Measurements from ENCODE around the gene PEMT. TPM values are rescaled to one million over a fixed set of nuclear protein-coding genes. Genes with fewer than 3 reads are reported as not detected.
A peak's percentile ranks its signal among the peaks of the same experiment; 100 is the strongest.

Gene PEMT
- total RNA-seq, 1 donor from 2014 or later, result 15.3 TPM

DNA sequence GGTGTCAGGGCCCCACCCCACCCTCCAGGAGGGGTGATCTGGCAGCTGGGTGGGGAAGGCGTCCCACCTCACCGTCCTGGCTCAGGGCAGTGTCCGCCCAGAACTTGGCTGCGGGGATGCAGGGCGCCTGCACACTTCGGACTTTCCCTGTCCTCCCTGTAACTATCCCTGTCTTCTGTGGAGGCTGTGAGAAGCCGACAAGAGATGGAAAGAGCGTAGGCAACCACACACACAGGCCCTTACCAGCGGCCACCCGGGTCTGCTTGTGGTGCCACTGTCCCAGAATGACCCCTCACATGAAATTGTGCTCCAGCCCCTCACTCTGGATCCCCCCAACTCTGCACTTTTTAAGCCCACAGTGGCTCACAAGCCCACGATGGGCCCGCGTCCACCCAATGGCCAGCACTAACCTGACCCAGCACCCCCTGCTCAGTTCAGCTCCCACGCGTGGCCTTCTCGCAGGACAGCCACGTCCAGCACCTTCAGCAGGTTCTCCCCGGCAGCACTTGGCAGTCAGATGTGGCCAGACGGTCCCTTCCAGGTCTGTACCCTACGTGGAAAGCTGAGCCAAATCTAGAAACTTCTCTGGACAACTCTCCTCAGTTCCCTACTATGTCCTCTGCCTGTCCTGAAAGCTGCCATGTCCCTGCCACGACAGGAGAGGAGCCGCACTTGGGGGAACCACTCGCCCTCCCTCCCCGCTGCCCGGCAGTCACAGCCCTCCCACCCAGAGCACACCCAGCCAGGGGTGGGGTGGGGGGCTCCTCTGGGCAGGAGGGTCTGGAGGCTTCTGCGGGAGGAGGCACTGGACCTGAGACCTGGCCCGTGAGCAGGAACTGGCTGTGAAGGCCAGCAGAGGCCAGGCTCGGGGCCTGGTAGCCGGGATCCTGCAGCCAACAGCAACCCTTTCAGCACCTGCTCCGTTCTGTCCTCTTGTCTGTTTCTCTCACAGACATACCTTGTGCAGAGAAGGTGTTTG lies 38.0 kb downstream of the PEMT start:
- DNase-seq, result no peak

DNA sequence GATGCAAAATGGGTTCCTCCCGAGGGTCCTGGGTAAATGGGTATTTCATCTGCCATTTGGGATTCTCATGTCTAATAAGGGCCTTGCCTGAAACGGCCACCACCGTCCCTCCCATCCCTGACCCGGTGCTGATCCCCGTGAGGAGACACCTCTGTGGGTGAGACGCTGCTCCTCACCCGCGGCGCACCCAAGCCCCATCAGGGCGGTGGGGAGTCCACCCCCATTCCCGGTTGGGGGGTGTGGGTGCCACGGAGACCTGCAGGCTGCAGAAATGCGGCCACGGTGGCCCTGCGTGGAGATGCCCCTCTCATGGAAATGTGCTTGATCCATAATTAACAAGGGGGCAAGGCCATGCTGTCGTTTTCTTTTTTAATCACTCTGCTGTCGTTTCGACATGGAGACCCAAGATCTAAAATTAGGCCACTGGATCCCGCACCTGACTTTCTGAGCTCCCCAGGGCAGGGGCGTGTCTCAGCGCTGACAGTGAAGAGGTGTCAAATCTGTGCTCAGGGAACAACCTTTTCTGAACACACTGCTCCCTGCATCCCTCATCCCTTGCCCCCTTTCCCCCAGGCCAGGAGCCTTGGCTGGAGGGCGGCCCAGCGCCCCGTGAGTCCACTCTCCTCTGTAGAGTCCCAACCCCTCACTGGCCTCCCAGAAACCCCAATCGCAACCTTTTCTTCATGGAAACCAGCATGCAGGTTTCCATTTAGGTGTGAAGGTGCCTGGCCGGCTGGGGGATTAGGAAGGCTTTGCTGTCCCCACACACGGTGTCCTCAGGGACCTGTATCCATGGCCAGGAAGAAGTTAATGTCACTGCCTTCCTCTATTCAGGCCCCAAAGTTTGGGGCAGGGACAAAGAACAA lies 38.9 kb downstream of the PEMT start:
- DNase-seq, result no peak

- no peak for DNase-seq
These were observed 40.1 kb downstream of the PEMT start for GRCh38 chr17:17551361-17551760.

- no peak for DNase-seq
These were observed 41.7 kb downstream of the PEMT start for GRCh38 chr17:17549732-17550366.

DNA sequence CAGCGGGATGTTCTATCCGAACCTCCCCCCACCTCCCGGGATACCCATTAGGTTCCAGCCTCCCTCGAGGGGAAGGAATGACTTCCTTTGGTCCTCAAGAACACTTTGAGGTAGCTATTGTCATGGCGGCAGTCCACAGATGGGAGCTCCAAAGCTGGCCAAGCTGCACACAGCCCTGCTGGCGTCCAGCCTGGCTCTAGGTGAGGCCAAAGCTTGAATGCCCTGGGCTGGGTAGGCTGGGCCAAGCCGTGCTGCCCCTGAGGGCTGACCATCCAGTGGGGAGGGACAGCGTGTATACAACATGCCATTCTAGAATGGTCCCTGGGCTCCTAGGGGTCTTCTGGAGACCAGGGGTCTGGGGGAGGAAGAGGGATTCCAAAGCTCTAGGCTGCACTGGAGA lies 43.5 kb downstream of the PEMT start:
- no peak for DNase-seq

- no peak for DNase-seq
These were observed 44.2 kb downstream of the PEMT start for GRCh38 chr17:17547210-17547764.

- no peak for DNase-seq
These were observed 44.9 kb downstream of the PEMT start for GRCh38 chr17:17546399-17547185.

- DNase-seq, result no peak
These were observed 45.5 kb downstream of the PEMT start for GRCh38 chr17:17545984-17546383.

- peak; percentile 48 for DNase-seq
These were observed 46.3 kb downstream of the PEMT start for GRCh38 chr17:17545031-17545820.

DNA sequence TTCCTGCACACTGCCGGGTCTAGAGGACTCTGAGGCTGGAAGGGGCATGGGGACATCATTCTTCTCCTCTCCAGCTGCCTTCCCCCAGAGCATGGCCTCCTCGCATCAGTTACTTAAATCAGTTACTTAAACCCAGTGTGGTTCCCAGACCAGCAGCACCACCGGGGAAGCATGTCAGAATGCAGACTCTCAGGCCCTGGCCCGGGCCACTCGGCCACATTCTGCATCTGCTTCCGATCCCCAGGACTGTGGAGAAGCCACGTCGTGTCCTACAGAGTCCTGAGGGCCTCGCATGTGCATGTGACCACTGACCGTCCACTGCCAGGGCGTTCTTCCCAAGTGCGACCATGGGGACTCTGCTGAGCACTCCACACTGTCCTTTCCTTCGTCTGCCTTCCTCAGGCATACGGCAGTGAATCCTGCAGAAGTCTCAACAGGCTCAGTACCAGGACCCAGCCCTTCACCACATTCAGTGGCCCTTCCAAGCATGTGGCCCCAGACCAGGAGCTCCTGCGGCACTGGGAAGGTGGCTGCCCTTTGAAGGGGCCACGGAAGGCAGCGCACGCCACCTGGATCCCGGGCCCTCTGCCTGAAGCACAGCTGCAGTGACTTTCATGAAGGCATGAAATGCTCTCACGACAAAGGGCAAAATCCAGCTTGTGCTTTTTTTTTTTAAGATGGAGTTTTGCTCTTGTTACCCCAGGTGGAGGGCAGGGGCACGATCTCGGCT lies 48.4 kb downstream of the PEMT start:
- DNase-seq, result no peak

DNA sequence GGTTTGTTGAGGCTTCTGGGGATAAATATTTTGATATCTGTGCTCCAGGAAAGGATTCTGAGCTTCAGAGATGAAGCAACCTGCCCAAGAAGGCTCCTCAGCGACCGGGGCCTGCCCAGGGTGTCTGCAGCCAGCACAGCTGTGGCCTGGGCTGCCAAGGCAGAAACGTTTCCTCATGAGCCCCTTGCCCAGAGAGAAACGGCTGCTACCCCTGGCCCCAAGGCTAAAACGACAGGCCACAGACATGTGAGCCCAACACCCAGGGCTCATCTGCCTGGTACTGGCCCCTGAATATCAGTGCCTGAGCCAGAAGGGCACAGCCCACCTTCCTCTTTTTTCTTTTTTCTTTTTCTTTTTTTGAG lies 49.9 kb downstream of the PEMT start:
- no peak for DNase-seq

- no peak for DNase-seq
These were observed 50.4 kb downstream of the PEMT start for GRCh38 chr17:17540935-17541639.

DNA sequence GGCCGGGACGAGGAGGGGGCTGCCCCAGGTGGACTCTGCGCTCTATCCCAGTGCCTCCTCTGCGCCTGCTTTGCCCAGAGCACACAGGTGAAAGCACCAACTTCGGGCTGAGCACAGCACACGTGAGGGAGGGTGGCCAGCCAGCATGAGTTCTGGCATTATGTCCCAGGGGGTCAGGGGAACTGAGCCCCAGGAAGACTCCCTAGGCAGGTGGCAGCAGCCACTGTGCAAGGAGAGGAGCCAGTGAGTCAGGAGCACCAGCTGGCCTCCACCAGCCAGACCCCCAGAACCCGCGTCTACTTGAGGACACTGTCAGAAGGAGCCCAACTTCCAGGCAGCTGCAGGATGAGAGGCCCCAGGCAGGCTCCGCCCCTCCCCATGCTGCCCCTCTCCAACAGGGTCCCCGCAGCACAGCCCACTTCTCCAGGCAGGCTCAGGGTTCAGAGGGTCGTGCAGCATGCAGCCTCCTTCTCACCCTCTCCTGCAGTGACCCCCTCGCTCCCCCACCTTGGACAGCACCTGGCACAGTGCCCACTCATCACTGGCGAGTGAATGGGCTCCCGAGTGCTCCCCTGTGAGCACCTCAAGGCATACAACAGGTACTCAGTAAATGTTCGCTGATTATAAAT lies 51.1 kb downstream of the PEMT start:
- no peak for DNase-seq

DNA sequence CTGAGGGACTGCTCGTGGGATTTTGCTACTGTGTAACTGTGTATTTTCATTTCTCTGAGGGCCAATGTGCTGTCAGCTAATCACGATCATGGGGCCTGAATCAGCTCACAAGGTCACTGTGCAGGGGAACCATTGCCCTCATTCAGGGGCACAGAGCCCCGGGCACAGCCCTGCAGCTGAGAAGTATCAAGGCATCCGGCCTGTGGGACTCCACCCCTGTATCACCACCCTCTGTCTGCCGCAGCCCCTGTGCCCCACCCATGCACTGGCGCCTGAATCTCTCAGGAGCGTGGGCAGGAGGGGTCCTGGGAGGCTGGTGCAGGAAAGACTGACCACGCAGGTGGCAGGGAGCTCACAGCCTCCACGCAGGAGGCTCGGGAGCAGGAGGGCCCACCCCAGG lies 51.9 kb downstream of the PEMT start:
- no peak for DNase-seq

- no peak for DNase-seq
These were observed 52.8 kb downstream of the PEMT start for GRCh38 chr17:17538417-17539391.

- no peak for DNase-seq
These were observed 54.0 kb downstream of the PEMT start for GRCh38 chr17:17537311-17538099.

DNA sequence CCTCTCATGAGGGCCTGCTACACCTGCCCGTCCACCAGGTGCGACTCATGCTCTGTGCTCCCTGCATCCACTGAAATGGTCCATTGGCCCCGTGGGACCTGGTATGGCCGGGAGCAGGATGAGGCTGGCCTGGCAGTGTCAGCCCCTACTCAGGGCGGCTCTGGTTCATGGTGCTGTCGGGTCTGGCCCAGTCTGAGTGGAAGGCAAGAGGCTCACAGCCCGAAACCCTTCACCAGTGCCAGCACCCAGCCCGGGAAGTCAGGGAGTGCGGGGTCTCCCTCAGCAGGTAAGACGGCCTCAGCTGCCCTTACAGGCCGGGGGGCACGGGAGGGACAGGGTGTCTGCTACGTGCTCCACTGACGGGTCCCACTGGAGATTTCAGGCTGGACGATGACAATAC lies 54.8 kb downstream of the PEMT start:
- DNase-seq, result no peak

All from occipital lobe (tissue), 2 donors.